ENCODE results near the gene DNAJC24.

DNAJC24 gene

GRCh38 chr11:31417357-31417756, 47.7 kb downstream of the DNAJC24 start:
- no peak for DNase-seq

GRCh38 chr11:31417816-31418215, 48.2 kb downstream of the DNAJC24 start:
- DNase-seq: no peak

GRCh38 chr11:31419138-31419537, 49.5 kb downstream of the DNAJC24 start:
- DNase-seq: no peak

- DNase-seq: no peak
These were observed 50.0 kb downstream of the DNAJC24 start for GRCh38 chr11:31419669-31420068.

GRCh38 chr11:31421820-31422219, 52.2 kb downstream of the DNAJC24 start:
- no peak for DNase-seq

GRCh38 chr11:31422703-31423102, 53.0 kb downstream of the DNAJC24 start:
- DNase-seq: no peak

- no peak for DNase-seq
These were observed 55.0 kb downstream of the DNAJC24 start for GRCh38 chr11:31424652-31425051.

- DNase-seq: no peak
These were observed 64.2 kb downstream of the DNAJC24 start for GRCh38 chr11:31433851-31434250.

GRCh38 chr11:31437742-31438435, 68.2 kb downstream of the DNAJC24 start:
- DNase-seq: no peak

- DNase-seq: no peak
These were observed 71.6 kb downstream of the DNAJC24 start for GRCh38 chr11:31441296-31441695.

GRCh38 chr11:31442086-31442485, 72.4 kb downstream of the DNAJC24 start:
- DNase-seq: no peak

- DNase-seq: no peak
These were observed 74.1 kb downstream of the DNAJC24 start for GRCh38 chr11:31443802-31444201.

GRCh38 chr11:31445621-31446020, 76.0 kb downstream of the DNAJC24 start:
- no peak for DNase-seq

GRCh38 chr11:31449040-31449439, 79.4 kb downstream of the DNAJC24 start:
- DNase-seq: no peak

- no peak for DNase-seq
These were observed 81.2 kb downstream of the DNAJC24 start for GRCh38 chr11:31450841-31451240.

GRCh38 chr11:31455177-31455576, 85.5 kb downstream of the DNAJC24 start:
- DNase-seq: no peak

- DNase-seq: no peak
These were observed 94.8 kb downstream of the DNAJC24 start for GRCh38 chr11:31464436-31464835.

- DNase-seq: no peak
These were observed 104.4 kb downstream of the DNAJC24 start for GRCh38 chr11:31474083-31474482.

GRCh38 chr11:31477528-31478222, 108.0 kb downstream of the DNAJC24 start:
- DNase-seq: no peak

GRCh38 chr11:31478223-31478590, 108.5 kb downstream of the DNAJC24 start:
- no peak for DNase-seq

- DNase-seq: no peak
These were observed 109.4 kb downstream of the DNAJC24 start for GRCh38 chr11:31479066-31479465.

- DNase-seq: no peak
These were observed 111.3 kb downstream of the DNAJC24 start for GRCh38 chr11:31480930-31481329.

Data from activated T-cell treated with anti-CD3 and anti-CD28 coated beads for 4 hours (primary cell).